H9 (cell line): ENCODE measurements around the gene ALCAM. TPM values are rescaled to one million over a fixed set of nuclear protein-coding genes. Genes with fewer than 3 reads are reported as not detected.

Experiments
- DNase-seq: peaks from one replicate; pipeline ENCODE4 v3.0.0-alpha.2; 2017
- H2AFZ ChIP-seq: one replicate; pipeline ENCODE4 v1.6.1; 2013; ENCODE audit warnings: mild to moderate bottlenecking, low read length, control low read depth, moderate library complexity
- H2AK5ac ChIP-seq: 2 replicates; pipeline ENCODE4 v1.6.1; 2013; ENCODE audit warnings: low read length, control low read depth, mixed read lengths; ENCODE audit not compliant: insufficient read length
- H2BK120ac ChIP-seq: one replicate; pipeline ENCODE4 v1.6.1; 2013; ENCODE audit warnings: low read depth, mild to moderate bottlenecking, low read length, control low read depth, inconsistent platforms; ENCODE audit not compliant: poor library complexity, severe bottlenecking
- H2BK12ac ChIP-seq: 2 replicates; pipeline ENCODE4 v1.6.1; 2013; ENCODE audit warnings: low read length, control low read depth, mixed read lengths, low read depth; ENCODE audit not compliant: insufficient read length
- H2BK15ac ChIP-seq: 2 replicates; pipeline ENCODE4 v1.6.1; 2013; ENCODE audit warnings: low read depth, low read length, control low read depth
- H2BK20ac ChIP-seq: one replicate; pipeline ENCODE4 v1.6.1; 2013; ENCODE audit warnings: low read depth, mild to moderate bottlenecking, low read length, control low read depth, inconsistent platforms; ENCODE audit not compliant: poor library complexity, severe bottlenecking
- H2BK5ac ChIP-seq: 2 replicates; pipeline ENCODE4 v1.6.1; 2013; ENCODE audit warnings: low read length, control low read depth, mixed read lengths; ENCODE audit not compliant: insufficient read length
- H3K14ac ChIP-seq: 2 replicates; pipeline ENCODE4 v1.6.1; 2013; ENCODE audit warnings: low read length, control low read depth; ENCODE audit not compliant: insufficient read depth
- H3K18ac ChIP-seq: 2 replicates; pipeline ENCODE4 v1.6.1; 2013; ENCODE audit warnings: low read depth, mild to moderate bottlenecking, mixed read lengths, low read length, control low read depth; ENCODE audit not compliant: insufficient read length
- H3K23ac ChIP-seq: 2 replicates; pipeline ENCODE4 v1.6.1; 2013; ENCODE audit warnings: low read length, control low read depth, mixed read lengths, low read depth; ENCODE audit not compliant: insufficient read length
- H3K23me2 ChIP-seq: 2 replicates; pipeline ENCODE4 v1.6.1; 2013; ENCODE audit warnings: low read depth, mild to moderate bottlenecking, mixed read lengths, low read length, control low read depth; ENCODE audit not compliant: insufficient read length, poor library complexity, severe bottlenecking
- H3K27ac ChIP-seq: 2 replicates; pipeline ENCODE4 v1.5.1; 2013; ENCODE audit warnings: low read length, control low read depth, mixed read lengths, low read depth; ENCODE audit not compliant: insufficient read length
- H3K27me3 ChIP-seq: 2 replicates; pipeline ENCODE4 v1.6.1; 2013; ENCODE audit warnings: low read length, control low read depth, inconsistent platforms; ENCODE audit not compliant: insufficient read depth
- H3K4ac ChIP-seq: 2 replicates; pipeline ENCODE4 v1.6.1; 2013; ENCODE audit warnings: low read depth, mild to moderate bottlenecking, control low read depth, inconsistent platforms, low read length, moderate library complexity
- H3K4me1 ChIP-seq: 2 replicates; pipeline ENCODE4 v1.6.1; 2013; ENCODE audit warnings: low read length, control low read depth, inconsistent platforms; ENCODE audit not compliant: insufficient read depth
- H3K4me2 ChIP-seq: 2 replicates; pipeline ENCODE4 v1.6.1; 2013; ENCODE audit warnings: low read length, control low read depth, mixed read lengths; ENCODE audit not compliant: insufficient read length, insufficient read depth
- H3K56ac ChIP-seq: 2 replicates; pipeline ENCODE4 v1.6.1; 2013; ENCODE audit warnings: low read depth, mild to moderate bottlenecking, mixed read lengths, low read length, control low read depth; ENCODE audit not compliant: insufficient read length
- H3K79me1 ChIP-seq: 2 replicates; pipeline ENCODE4 v1.6.1; 2013; ENCODE audit warnings: low read depth, mild to moderate bottlenecking, moderate library complexity, low read length, control low read depth, inconsistent platforms; ENCODE audit not compliant: insufficient read depth, poor library complexity, severe bottlenecking
- H3K79me2 ChIP-seq: 2 replicates; pipeline ENCODE4 v1.6.1; 2013; ENCODE audit warnings: low read length, control low read depth, inconsistent platforms; ENCODE audit not compliant: insufficient read depth
- H3K9ac ChIP-seq: 2 replicates; pipeline ENCODE4 v1.6.1; 2013; ENCODE audit warnings: low read length, control low read depth, mixed read lengths; ENCODE audit not compliant: insufficient read length; ENCODE audit errors: extremely low read depth
- H3K9me3 ChIP-seq: one replicate; pipeline ENCODE4 v1.6.1; 2013; ENCODE audit warnings: low read depth, low read length, inconsistent platforms; ENCODE audit not compliant: control insufficient read depth
- H3T11ph ChIP-seq: one replicate; pipeline ENCODE4 v1.6.1; 2013; ENCODE audit warnings: mild to moderate bottlenecking, low read length, control low read depth, inconsistent platforms
- H4K20me1 ChIP-seq: one replicate; pipeline ENCODE4 v1.6.1; 2013; ENCODE audit not compliant: control insufficient read depth, insufficient read length, insufficient read depth
- H4K5ac ChIP-seq: 2 replicates; pipeline ENCODE4 v1.6.1; 2013; ENCODE audit warnings: low read depth, mild to moderate bottlenecking, mixed read lengths, low read length, control low read depth; ENCODE audit not compliant: insufficient read length
- H4K8ac ChIP-seq: replicated peaks from 2 replicates; pipeline ENCODE4 v1.6.1; 2013; ENCODE audit warnings: low read length, control low read depth, mixed read lengths, low read depth; ENCODE audit not compliant: insufficient read length
- H4K91ac ChIP-seq: 2 replicates; pipeline ENCODE4 v1.6.1; 2013; ENCODE audit warnings: low read depth, mild to moderate bottlenecking, moderate library complexity, mixed read lengths, low read length, control low read depth; ENCODE audit not compliant: insufficient read length
- H3K27ac Mint-ChIP-seq, 3 experiments: 2 replicates in 2 of 3; 3 replicates in 1 of 3; pipeline ENCODE4 v1.8.0; 2020 to 2021; ENCODE audit warnings: mixed read lengths in 3 of 3, mild to moderate bottlenecking in 1 of 3, moderate library complexity in 1 of 3
- H3K27me3 Mint-ChIP-seq: 2 replicates; pipeline ENCODE4 v1.8.0; 2021; ENCODE audit warnings: low read depth, mild to moderate bottlenecking, moderate library complexity, mixed read lengths
- H3K36me3 Mint-ChIP-seq, 3 experiments: 2 replicates in 2 of 3; 3 replicates in 1 of 3; pipeline ENCODE4 v1.8.0; 2020 to 2021; ENCODE audit warnings: low read depth in 3 of 3, mixed read lengths in 3 of 3; ENCODE audit not compliant: insufficient read depth in 1 of 3
- H3K4me1 Mint-ChIP-seq, 2 experiments: 2 replicates each; pipeline ENCODE4 v1.8.0; 2020; ENCODE audit warnings: mixed read lengths in 2 of 2
- H3K4me3 Mint-ChIP-seq, 2 experiments: 2 replicates in 1 of 2; 3 replicates in 1 of 2; pipeline ENCODE4 v1.8.0; 2020 to 2021; ENCODE audit warnings: mild to moderate bottlenecking in 2 of 2, mixed read lengths in 2 of 2, moderate library complexity in 1 of 2
- H3K9me3 Mint-ChIP-seq, 2 experiments: 2 replicates in 1 of 2; 3 replicates in 1 of 2; pipeline ENCODE4 v1.8.0; 2020; ENCODE audit warnings: mild to moderate bottlenecking in 2 of 2, mixed read lengths in 2 of 2, moderate library complexity in 1 of 2
- CTCF ChIP-seq: fragments of 200-600 bp; sonication (generic); conservative IDR thresholded peaks from 3 replicates; pipeline ENCODE4 v1.8.0; 2021; ENCODE audit warnings: antibody characterized with exemption, mild to moderate bottlenecking
- total RNA-seq: library from RNA; stranded (reverse); gene quantifications from 2 replicates; pipeline ENCODE4 v1.2.1, GENCODE V29; 2021

ALCAM gene
- total RNA-seq, 1 experiment from 2014 or later: 43.7 TPM

GRCh38 chr3:105527535-105527934 is 160.8 kb downstream of the ALCAM start:
- no peak overlapping the region for H2BK15ac ChIP-seq
- H4K5ac ChIP-seq: no peak overlapping the region
- no peak overlapping the region for H3K4ac ChIP-seq
- Mint-ChIP-seq H3K27ac (no peak overlapping the region), H3K4me3 (no peak overlapping the region), H3K4me1 (peaks cover 5 to 11% of the 10 kb centered on the region in 2 experiments), H3K36me3 (peaks cover 4 to 6% (median 4%) of the 10 kb centered on the region in 3 experiments; a peak in 5 of 7 replicates), H3K9me3 (no peaks in the 10 kb centered on the region), H3K27me3 (no peaks in the 10 kb centered on the region)
- no peak overlapping the region for H3T11ph ChIP-seq
- H3K23me2 ChIP-seq: no peaks in the 10 kb centered on the region
- H3K27me3 ChIP-seq: no peaks in the 10 kb centered on the region
- H3K23ac ChIP-seq: no peak overlapping the region
- no peak overlapping the region for H3K56ac ChIP-seq
- no peak overlapping the region for H2BK12ac ChIP-seq
- no peak overlapping the region for H4K8ac ChIP-seq
- H3K4me1 ChIP-seq: no peaks in the 10 kb centered on the region
- TF ChIP-seq CTCF: no peak
- no peak overlapping the region for H4K91ac ChIP-seq
- H3K18ac ChIP-seq: no peak overlapping the region
- H2BK20ac ChIP-seq: no peak overlapping the region
- no peak overlapping the region for H2AFZ ChIP-seq
- H2BK5ac ChIP-seq: no peak overlapping the region
- no peak overlapping the region for H3K4me2 ChIP-seq
- H3K79me2 ChIP-seq: no peaks in the 10 kb centered on the region
- no peak overlapping the region for H2AK5ac ChIP-seq
- H2BK120ac ChIP-seq: no peak overlapping the region
- H3K79me1 ChIP-seq: no peaks in the 10 kb centered on the region
- no peak overlapping the region for H3K9ac ChIP-seq
- no peaks in the 10 kb centered on the region for H4K20me1 ChIP-seq
- DNase-seq: no peak
- H3K14ac ChIP-seq: no peak overlapping the region
- no peaks in the 10 kb centered on the region for H3K9me3 ChIP-seq
- no peak overlapping the region for H3K27ac ChIP-seq
